Activated naive CD8-positive, alpha-beta T cell treated with anti-CD3 and anti-CD28 coated beads, Interleukin-2, amount 10 ng/mL, durations not matched to agents 7 days and 5 days (primary cell): ENCODE measurements around the gene KRT15. TPM values are rescaled to one million over a fixed set of nuclear protein-coding genes. Genes with fewer than 3 reads are reported as not detected.

ENCODE experiments used
- ATAC-seq: fragments of 150-1000 bp; cut with Tn5 transposase; one replicate; pipeline ENCODE4 v1.10.0; 2021; ENCODE audit warnings: low read depth, moderate library complexity
- POLR2A ChIA-PET: fragments of 350-600 bp; sonication (Branson Sonifier 250); formaldehyde crosslinking; loops from one replicate; lab custom pipeline; 2021; ENCODE audit warnings: antibody characterized with exemption; lab: Charles Lee
- DNase-seq: peaks from one replicate; pipeline ENCODE4 v3.0.0; 2021
- H3K27ac Mint-ChIP-seq: one replicate; pipeline ENCODE4 v1.8.0; 2022; ENCODE audit warnings: mild to moderate bottlenecking, mixed read lengths
- H3K27me3 Mint-ChIP-seq: one replicate; pipeline ENCODE4 v1.8.0; 2022; ENCODE audit warnings: mild to moderate bottlenecking, moderate library complexity, mixed read lengths
- H3K36me3 Mint-ChIP-seq: one replicate; pipeline ENCODE4 v1.8.0; 2021; ENCODE audit warnings: mild to moderate bottlenecking, mixed read lengths
- H3K4me1 Mint-ChIP-seq: one replicate; pipeline ENCODE4 v1.8.0; 2021; ENCODE audit warnings: mixed read lengths
- H3K4me3 Mint-ChIP-seq: one replicate; pipeline ENCODE4 v1.8.0; 2022; ENCODE audit warnings: mild to moderate bottlenecking, moderate library complexity, mixed read lengths
- H3K9me3 Mint-ChIP-seq: one replicate; pipeline ENCODE4 v1.8.0; 2021; ENCODE audit warnings: mixed read lengths
- total RNA-seq, 2 experiments: library from RNA; stranded (reverse); gene quantifications; one replicate each; pipeline ENCODE4 v1.2.3, GENCODE V29; 2021

KRT15 gene
- total RNA-seq, 2 experiments from 2014 or later: not detected

- Mint-ChIP-seq H3K4me3 (no peak overlapping the region), H3K27me3 (peaks cover 2% of the 10 kb centered on the region), H3K9me3 (no peaks in the 10 kb centered on the region), H3K4me1 (peaks cover 2% of the 10 kb centered on the region), H3K36me3 (no peaks in the 10 kb centered on the region), H3K27ac (no peak overlapping the region)
- POLR2A ChIA-PET: no interaction called here
- ATAC-seq: no peak
- no peak for DNase-seq
Observed at GRCh38 chr17:41484920-41485904, 33.5 kb downstream of the KRT15 start.

GRCh38 chr17:41483991-41484826 is 34.5 kb downstream of the KRT15 start:
- no peak for ATAC-seq

GRCh38 chr17:41483531-41483930 is 35.2 kb downstream of the KRT15 start:
- Mint-ChIP-seq H3K9me3 (no peaks in the 10 kb centered on the region), H3K4me1 (no peaks in the 10 kb centered on the region), H3K36me3 (no peaks in the 10 kb centered on the region), H3K4me3 (no peak overlapping the region), H3K27me3 (peaks cover 2% of the 10 kb centered on the region), H3K27ac (no peak overlapping the region)
- ATAC-seq: no peak
- no peak for DNase-seq
- POLR2A ChIA-PET: no interaction called here

More at GRCh38 chr17:41483991-41484826, 34.5 kb downstream of the KRT15 start:
- H3K36me3 Mint-ChIP-seq: no peaks in the 10 kb centered on the region
- H3K4me3 Mint-ChIP-seq: no peak overlapping the region
- no peak overlapping the region for H3K27ac Mint-ChIP-seq
- no peaks in the 10 kb centered on the region for H3K4me1 Mint-ChIP-seq
- H3K27me3 Mint-ChIP-seq: peaks cover 2% of the 10 kb centered on the region
- POLR2A ChIA-PET: no interaction called here
- no peaks in the 10 kb centered on the region for H3K9me3 Mint-ChIP-seq
- no peak for DNase-seq

GRCh38 chr17:41481036-41481435 is 37.7 kb downstream of the KRT15 start, which contains the start of gene KRT35:
TSS of gene KRT35 (minus strand) at chr17:41481151. CDS start at chr17:41481097, 54 bp downstream.
- no peaks in the 10 kb centered on the region for H3K9me3 Mint-ChIP-seq
- POLR2A ChIA-PET: no interaction called here

GRCh38 chr17:41480581-41480980 is 38.1 kb downstream of the KRT15 start:
- no peak overlapping the region for H3K4me3 Mint-ChIP-seq
- DNase-seq (no peak), ATAC-seq (no peak)
- H3K9me3 Mint-ChIP-seq: no peaks in the 10 kb centered on the region
- H3K36me3 Mint-ChIP-seq: no peaks in the 10 kb centered on the region
- POLR2A ChIA-PET: no interaction called here
- H3K27ac Mint-ChIP-seq: no peak overlapping the region
- H3K27me3 Mint-ChIP-seq: no peaks in the 10 kb centered on the region
- no peaks in the 10 kb centered on the region for H3K4me1 Mint-ChIP-seq

More at GRCh38 chr17:41481036-41481435, 37.7 kb downstream of the KRT15 start, which contains the start of gene KRT35:
- no peak for ATAC-seq
- H3K27ac Mint-ChIP-seq: no peak within 1 kb of the TSS
- no peaks in the 10 kb centered on the region for H3K27me3 Mint-ChIP-seq
- no peak within 1 kb of the TSS for H3K4me3 Mint-ChIP-seq
- DNase-seq: no peak
- no peaks in the 10 kb centered on the region for H3K36me3 Mint-ChIP-seq
- H3K4me1 Mint-ChIP-seq: no peaks in the 10 kb centered on the region

GRCh38 chr17:41480136-41480535 is 38.6 kb downstream of the KRT15 start:
- Mint-ChIP-seq H3K4me3 (no peak overlapping the region), H3K36me3 (no peaks in the 10 kb centered on the region), H3K27ac (no peak overlapping the region), H3K9me3 (no peaks in the 10 kb centered on the region), H3K4me1 (no peaks in the 10 kb centered on the region), H3K27me3 (no peaks in the 10 kb centered on the region)
- POLR2A ChIA-PET: no interaction called here
- no peak for DNase-seq
- no peak for ATAC-seq

GRCh38 chr17:41478237-41478636 is 40.5 kb downstream of the KRT15 start:
- H3K36me3 Mint-ChIP-seq: no peaks in the 10 kb centered on the region
- POLR2A ChIA-PET: no interaction called here
- DNase-seq (no peak), ATAC-seq (no peak)
- no peak overlapping the region for H3K27ac Mint-ChIP-seq
- H3K4me1 Mint-ChIP-seq: no peaks in the 10 kb centered on the region
- peaks cover 7% of the 10 kb centered on the region for H3K27me3 Mint-ChIP-seq
- no peaks in the 10 kb centered on the region for H3K9me3 Mint-ChIP-seq
- no peak overlapping the region for H3K4me3 Mint-ChIP-seq

GRCh38 chr17:41476866-41477815 is 41.5 kb downstream of the KRT15 start:
- H3K9me3 Mint-ChIP-seq: no peaks in the 10 kb centered on the region
- DNase-seq (no peak), ATAC-seq (no peak)
- H3K4me3 Mint-ChIP-seq: no peak overlapping the region
- POLR2A ChIA-PET: no interaction called here
- no peaks in the 10 kb centered on the region for H3K4me1 Mint-ChIP-seq
- H3K27me3 Mint-ChIP-seq: peaks cover 7% of the 10 kb centered on the region
- no peaks in the 10 kb centered on the region for H3K36me3 Mint-ChIP-seq
- H3K27ac Mint-ChIP-seq: no peak overlapping the region

- H3K36me3 Mint-ChIP-seq: no peaks in the 10 kb centered on the region
- no peak overlapping the region for H3K27ac Mint-ChIP-seq
- DNase-seq (no peak), ATAC-seq (no peak)
- H3K27me3 Mint-ChIP-seq: peaks cover 10% of the 10 kb centered on the region
- H3K4me1 Mint-ChIP-seq: no peaks in the 10 kb centered on the region
- no peak overlapping the region for H3K4me3 Mint-ChIP-seq
- H3K9me3 Mint-ChIP-seq: no peaks in the 10 kb centered on the region
- POLR2A ChIA-PET: no interaction called here
Observed at GRCh38 chr17:41475421-41475820, 43.3 kb downstream of the KRT15 start.

- POLR2A ChIA-PET: no interaction called here
- no peak for ATAC-seq
- Mint-ChIP-seq H3K9me3 (no peaks in the 10 kb centered on the region), H3K27ac (no peak overlapping the region), H3K36me3 (no peaks in the 10 kb centered on the region), H3K4me1 (no peaks in the 10 kb centered on the region), H3K27me3 (peaks cover 10% of the 10 kb centered on the region), H3K4me3 (no peak overlapping the region)
- DNase-seq: no peak
Observed at GRCh38 chr17:41474863-41475262, 43.8 kb downstream of the KRT15 start.

GRCh38 chr17:41468346-41468745 is 50.3 kb downstream of the KRT15 start:
- peaks cover 2% of the 10 kb centered on the region for H3K9me3 Mint-ChIP-seq
- no peaks in the 10 kb centered on the region for H3K4me1 Mint-ChIP-seq
- H3K27me3 Mint-ChIP-seq: peaks cover 3% of the 10 kb centered on the region
- ATAC-seq (no peak), DNase-seq (no peak)
- no peaks in the 10 kb centered on the region for H3K36me3 Mint-ChIP-seq
- H3K4me3 Mint-ChIP-seq: no peak overlapping the region
- POLR2A ChIA-PET: no interaction called here
- H3K27ac Mint-ChIP-seq: no peak overlapping the region

- no peak for ATAC-seq
- Mint-ChIP-seq H3K4me3 (no peak overlapping the region), H3K9me3 (peaks cover 2% of the 10 kb centered on the region), H3K27ac (no peak overlapping the region), H3K4me1 (no peaks in the 10 kb centered on the region), H3K36me3 (no peaks in the 10 kb centered on the region), H3K27me3 (peaks cover 3% of the 10 kb centered on the region)
- DNase-seq: no peak
- POLR2A ChIA-PET: no interaction called here
Observed at GRCh38 chr17:41467561-41467960, 51.1 kb downstream of the KRT15 start.
